NB4 (cell line): ENCODE measurements around the gene SHANK2.

Source experiments
- MYC ChIP-seq: IDR thresholded peaks from 2 replicates; pipeline ENCODE4 v1.6.1; 2011; ENCODE audit warnings: low read depth, low read length
- POLR2A ChIP-seq: IDR thresholded peaks from 2 replicates; pipeline ENCODE4 v1.6.1; 2011; ENCODE audit warnings: mild to moderate bottlenecking; ENCODE audit not compliant: insufficient read length; ENCODE audit errors: extremely low read depth
- TF ChIP-seq, protein P1 (sequence below): IDR thresholded peaks from one replicate; pipeline ENCODE4 v1.5.1; 2012; ENCODE audit warnings: low read depth, low read length

DNA sequence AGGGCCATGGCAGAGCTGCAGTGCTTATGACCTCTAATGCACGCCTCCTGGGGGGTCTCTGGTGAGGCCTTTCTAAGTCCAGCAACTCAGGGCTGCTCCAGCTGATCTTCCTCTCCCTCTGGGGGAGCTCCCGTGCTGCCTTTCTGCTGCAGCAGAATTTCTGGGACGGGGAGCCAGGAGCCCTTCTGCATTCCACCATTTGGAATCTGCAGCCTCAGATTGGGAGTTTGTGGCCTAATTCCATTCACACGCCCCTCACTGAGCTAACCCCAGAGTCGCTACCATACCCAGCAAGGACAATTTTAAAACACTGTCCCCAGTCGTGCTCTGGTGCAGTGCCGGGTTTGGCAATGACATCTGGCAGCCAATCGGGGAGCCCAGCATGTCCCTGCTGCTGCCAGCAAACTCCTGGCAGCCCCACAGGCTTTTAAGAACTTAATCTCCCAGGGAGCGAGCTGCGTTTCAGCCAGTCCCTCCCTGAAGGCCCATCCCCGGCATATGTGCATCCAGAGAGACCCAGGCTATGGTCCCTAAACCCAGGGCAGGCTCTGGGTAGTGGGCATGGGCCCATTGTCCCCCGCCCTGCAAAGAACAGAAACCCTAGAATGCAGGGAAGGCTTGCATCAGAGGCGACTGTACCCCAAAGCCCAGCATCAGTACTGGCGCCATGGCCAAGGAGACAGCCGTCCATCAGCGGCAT is 4.7 kb downstream of the SHANK2 start:
- no peak for TF ChIP-seq POLR2A
- TF ChIP-seq, protein P1, sequence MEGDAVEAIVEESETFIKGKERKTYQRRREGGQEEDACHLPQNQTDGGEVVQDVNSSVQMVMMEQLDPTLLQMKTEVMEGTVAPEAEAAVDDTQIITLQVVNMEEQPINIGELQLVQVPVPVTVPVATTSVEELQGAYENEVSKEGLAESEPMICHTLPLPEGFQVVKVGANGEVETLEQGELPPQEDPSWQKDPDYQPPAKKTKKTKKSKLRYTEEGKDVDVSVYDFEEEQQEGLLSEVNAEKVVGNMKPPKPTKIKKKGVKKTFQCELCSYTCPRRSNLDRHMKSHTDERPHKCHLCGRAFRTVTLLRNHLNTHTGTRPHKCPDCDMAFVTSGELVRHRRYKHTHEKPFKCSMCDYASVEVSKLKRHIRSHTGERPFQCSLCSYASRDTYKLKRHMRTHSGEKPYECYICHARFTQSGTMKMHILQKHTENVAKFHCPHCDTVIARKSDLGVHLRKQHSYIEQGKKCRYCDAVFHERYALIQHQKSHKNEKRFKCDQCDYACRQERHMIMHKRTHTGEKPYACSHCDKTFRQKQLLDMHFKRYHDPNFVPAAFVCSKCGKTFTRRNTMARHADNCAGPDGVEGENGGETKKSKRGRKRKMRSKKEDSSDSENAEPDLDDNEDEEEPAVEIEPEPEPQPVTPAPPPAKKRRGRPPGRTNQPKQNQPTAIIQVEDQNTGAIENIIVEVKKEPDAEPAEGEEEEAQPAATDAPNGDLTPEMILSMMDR = no peak
- TF ChIP-seq MYC = no peak
